ENCODE data around the gene KLF9. TPM values are rescaled to one million over a fixed set of nuclear protein-coding genes. Genes with fewer than 3 reads are reported as not detected.
A peak's percentile ranks its signal among the peaks of the same experiment; 100 is the strongest.

KLF9 gene
- total and polyA plus RNA-seq, 4 donors, result 2.2 to 77.0 (median 16.7) TPM

DNA sequence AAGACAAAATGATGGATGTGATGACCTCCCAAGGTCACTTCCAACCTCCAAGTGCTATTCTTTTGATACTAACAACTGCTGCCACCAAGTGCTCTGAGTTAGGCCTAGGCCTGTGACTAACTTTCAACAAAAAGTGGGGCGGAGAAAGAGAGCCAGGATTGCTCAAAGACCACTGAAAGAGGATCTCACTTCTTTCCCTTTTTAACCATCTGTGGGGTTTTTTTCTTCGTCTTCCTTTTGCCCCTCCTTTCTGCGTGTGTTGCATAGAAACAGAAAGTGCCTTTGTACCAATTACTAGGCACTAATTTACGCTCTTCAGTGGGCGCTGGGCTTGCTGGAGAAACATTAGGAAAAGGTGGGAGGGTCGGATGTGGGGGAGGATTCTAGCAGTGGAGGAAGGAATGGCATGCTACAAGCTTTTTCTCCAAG is 8.0 kb downstream of the KLF9 start:
- H3K4me1 ChIP-seq (ENCODE audit: control insufficient read depth in 4 of 4, insufficient read depth in 4 of 4, low read length in 3 of 4), result peaks cover 21 to 74% (median 43%) of the 10 kb centered on the region in 4 donors
- 65% methylated on average over 6 of the region's 6 CpGs for WGBS
- H3K9ac ChIP-seq (ENCODE audit: low read depth in 1 of 2, low read length in 2 of 2), result no peak overlapping the region
- H3K9me3 ChIP-seq (ENCODE audit: control insufficient read depth in 4 of 4, low read length in 3 of 4), result no peaks in the 10 kb centered on the region
- H3K27ac ChIP-seq (ENCODE audit: low read depth in 1 of 2, low read length in 2 of 2), result peak overlapping the region; percentile 0 to 35
- no peak for TF ChIP-seq TAF1 (conservative IDR thresholded peaks at IDR 0.05)
- no peak overlapping the region for H3K4me3 ChIP-seq (ENCODE audit: low read depth in 1 of 3, low read length in 3 of 3)
- H3K27me3 ChIP-seq (ENCODE audit: control insufficient read depth in 4 of 4, insufficient read depth in 4 of 4, low read length in 3 of 4), result no peaks in the 10 kb centered on the region
- peaks cover 0 to 5% (median 0%) of the 10 kb centered on the region in 4 donors for H3K36me3 ChIP-seq (ENCODE audit: control insufficient read depth in 4 of 4, insufficient read depth in 3 of 4, low read depth in 1 of 4, low read length in 3 of 4)
- DNase-seq (ENCODE audit: low spot score), result no peak

DNA sequence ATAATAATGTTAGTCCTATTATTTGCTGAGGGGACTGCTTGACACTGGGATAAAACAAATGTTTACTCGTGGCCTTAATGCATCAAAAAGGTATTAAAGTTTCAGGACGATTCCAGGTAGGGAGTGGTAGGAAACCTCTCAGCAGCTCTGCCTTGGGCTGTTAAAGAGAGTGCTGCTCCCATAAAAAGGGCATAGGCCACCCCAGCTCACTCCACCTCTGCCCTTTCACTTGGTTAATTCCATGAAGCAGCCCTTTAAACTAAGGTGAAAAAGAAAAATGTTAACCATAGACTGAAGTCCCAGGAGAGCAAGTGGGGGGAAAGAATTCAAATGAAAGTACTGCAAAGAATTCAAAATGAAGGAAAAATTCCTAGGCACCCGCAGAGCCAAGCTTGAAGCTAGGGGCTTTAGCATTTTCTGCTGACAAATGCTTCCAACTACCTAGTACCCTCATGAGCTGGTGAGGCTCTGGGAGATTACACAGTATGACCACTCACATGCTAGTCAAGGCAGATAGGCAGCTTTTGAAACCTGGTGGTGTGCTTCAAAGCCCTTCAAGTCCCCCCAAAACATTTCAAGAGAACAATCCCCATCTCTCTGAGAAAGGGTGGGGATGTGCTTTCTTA is 8.5 kb downstream of the KLF9 start:
- H3K9ac ChIP-seq (ENCODE audit: low read depth in 1 of 2, low read length in 2 of 2), result no peak overlapping the region
- WGBS, result 48% methylated on average over 3 of the region's 3 CpGs
- H3K36me3 ChIP-seq (ENCODE audit: control insufficient read depth in 4 of 4, insufficient read depth in 3 of 4, low read depth in 1 of 4, low read length in 3 of 4), result peaks cover 0 to 5% (median 0%) of the 10 kb centered on the region in 4 donors
- no peak for DNase-seq (ENCODE audit: low spot score)
- H3K27me3 ChIP-seq (ENCODE audit: control insufficient read depth in 4 of 4, insufficient read depth in 4 of 4, low read length in 3 of 4), result no peaks in the 10 kb centered on the region
- no peak overlapping the region for H3K4me3 ChIP-seq (ENCODE audit: low read depth in 1 of 3, low read length in 3 of 3)
- no peak for TF ChIP-seq JUND (IDR thresholded peaks at IDR 0.05)
- TF ChIP-seq, protein P1, sequence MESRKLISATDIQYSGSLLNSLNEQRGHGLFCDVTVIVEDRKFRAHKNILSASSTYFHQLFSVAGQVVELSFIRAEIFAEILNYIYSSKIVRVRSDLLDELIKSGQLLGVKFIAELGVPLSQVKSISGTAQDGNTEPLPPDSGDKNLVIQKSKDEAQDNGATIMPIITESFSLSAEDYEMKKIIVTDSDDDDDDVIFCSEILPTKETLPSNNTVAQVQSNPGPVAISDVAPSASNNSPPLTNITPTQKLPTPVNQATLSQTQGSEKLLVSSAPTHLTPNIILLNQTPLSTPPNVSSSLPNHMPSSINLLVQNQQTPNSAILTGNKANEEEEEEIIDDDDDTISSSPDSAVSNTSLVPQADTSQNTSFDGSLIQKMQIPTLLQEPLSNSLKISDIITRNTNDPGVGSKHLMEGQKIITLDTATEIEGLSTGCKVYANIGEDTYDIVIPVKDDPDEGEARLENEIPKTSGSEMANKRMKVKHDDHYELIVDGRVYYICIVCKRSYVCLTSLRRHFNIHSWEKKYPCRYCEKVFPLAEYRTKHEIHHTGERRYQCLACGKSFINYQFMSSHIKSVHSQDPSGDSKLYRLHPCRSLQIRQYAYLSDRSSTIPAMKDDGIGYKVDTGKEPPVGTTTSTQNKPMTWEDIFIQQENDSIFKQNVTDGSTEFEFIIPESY (IDR thresholded peaks at IDR 0.05), result no peak
- TF ChIP-seq HNF4A (conservative IDR thresholded peaks at IDR 0.05), result no peak
- TF ChIP-seq, protein P2, sequence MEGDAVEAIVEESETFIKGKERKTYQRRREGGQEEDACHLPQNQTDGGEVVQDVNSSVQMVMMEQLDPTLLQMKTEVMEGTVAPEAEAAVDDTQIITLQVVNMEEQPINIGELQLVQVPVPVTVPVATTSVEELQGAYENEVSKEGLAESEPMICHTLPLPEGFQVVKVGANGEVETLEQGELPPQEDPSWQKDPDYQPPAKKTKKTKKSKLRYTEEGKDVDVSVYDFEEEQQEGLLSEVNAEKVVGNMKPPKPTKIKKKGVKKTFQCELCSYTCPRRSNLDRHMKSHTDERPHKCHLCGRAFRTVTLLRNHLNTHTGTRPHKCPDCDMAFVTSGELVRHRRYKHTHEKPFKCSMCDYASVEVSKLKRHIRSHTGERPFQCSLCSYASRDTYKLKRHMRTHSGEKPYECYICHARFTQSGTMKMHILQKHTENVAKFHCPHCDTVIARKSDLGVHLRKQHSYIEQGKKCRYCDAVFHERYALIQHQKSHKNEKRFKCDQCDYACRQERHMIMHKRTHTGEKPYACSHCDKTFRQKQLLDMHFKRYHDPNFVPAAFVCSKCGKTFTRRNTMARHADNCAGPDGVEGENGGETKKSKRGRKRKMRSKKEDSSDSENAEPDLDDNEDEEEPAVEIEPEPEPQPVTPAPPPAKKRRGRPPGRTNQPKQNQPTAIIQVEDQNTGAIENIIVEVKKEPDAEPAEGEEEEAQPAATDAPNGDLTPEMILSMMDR (IDR thresholded peaks at IDR 0.05; ENCODE audit: low read depth, low read length, missing input control), result no peak
- no peak for TF ChIP-seq SP1 (IDR thresholded peaks at IDR 0.05)
- TF ChIP-seq, protein P3, sequence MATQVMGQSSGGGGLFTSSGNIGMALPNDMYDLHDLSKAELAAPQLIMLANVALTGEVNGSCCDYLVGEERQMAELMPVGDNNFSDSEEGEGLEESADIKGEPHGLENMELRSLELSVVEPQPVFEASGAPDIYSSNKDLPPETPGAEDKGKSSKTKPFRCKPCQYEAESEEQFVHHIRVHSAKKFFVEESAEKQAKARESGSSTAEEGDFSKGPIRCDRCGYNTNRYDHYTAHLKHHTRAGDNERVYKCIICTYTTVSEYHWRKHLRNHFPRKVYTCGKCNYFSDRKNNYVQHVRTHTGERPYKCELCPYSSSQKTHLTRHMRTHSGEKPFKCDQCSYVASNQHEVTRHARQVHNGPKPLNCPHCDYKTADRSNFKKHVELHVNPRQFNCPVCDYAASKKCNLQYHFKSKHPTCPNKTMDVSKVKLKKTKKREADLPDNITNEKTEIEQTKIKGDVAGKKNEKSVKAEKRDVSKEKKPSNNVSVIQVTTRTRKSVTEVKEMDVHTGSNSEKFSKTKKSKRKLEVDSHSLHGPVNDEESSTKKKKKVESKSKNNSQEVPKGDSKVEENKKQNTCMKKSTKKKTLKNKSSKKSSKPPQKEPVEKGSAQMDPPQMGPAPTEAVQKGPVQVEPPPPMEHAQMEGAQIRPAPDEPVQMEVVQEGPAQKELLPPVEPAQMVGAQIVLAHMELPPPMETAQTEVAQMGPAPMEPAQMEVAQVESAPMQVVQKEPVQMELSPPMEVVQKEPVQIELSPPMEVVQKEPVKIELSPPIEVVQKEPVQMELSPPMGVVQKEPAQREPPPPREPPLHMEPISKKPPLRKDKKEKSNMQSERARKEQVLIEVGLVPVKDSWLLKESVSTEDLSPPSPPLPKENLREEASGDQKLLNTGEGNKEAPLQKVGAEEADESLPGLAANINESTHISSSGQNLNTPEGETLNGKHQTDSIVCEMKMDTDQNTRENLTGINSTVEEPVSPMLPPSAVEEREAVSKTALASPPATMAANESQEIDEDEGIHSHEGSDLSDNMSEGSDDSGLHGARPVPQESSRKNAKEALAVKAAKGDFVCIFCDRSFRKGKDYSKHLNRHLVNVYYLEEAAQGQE (IDR thresholded peaks at IDR 0.05), result no peak
- no peak for TF ChIP-seq TAF1 (conservative IDR thresholded peaks at IDR 0.05)
- no peak for TF ChIP-seq MAX (IDR thresholded peaks at IDR 0.05)
- no peaks in the 10 kb centered on the region for H3K9me3 ChIP-seq (ENCODE audit: control insufficient read depth in 4 of 4, low read length in 3 of 4)
- H3K27ac ChIP-seq (ENCODE audit: low read depth in 1 of 2, low read length in 2 of 2), result peak overlapping the region; percentile 0 to 35
- peaks cover 21 to 70% (median 44%) of the 10 kb centered on the region in 4 donors for H3K4me1 ChIP-seq (ENCODE audit: control insufficient read depth in 4 of 4, insufficient read depth in 4 of 4, low read length in 3 of 4)

All from liver (tissue), 9 donors.